GM23248 (cell line): ENCODE data around the gene GTF2IRD1. TPM values are rescaled to one million over a fixed set of nuclear protein-coding genes. Genes with fewer than 3 reads are reported as not detected.
"Not testable (repeated sequence)": the region's sequence is repeated elsewhere in the genome, so short reads cannot be mapped to it uniquely, and the experiment has no call there.

Experiments
- DNase-seq: peaks from one replicate; pipeline ENCODE4 v3.0.0-alpha.2; 2015
- H2AFZ ChIP-seq: fragments of 200-600 bp; sonication (generic); 2 replicates; pipeline ENCODE4 v1.6.1; 2016; ENCODE audit warnings: antibody characterized with exemption
- H3F3A ChIP-seq: fragments of 200-600 bp; sonication (generic); 2 replicates; pipeline ENCODE4 v1.6.1; 2016; ENCODE audit warnings: mild to moderate bottlenecking, antibody characterized with exemption, mixed run types; ENCODE audit not compliant: insufficient read depth
- H3K27ac ChIP-seq: fragments of 200-600 bp; sonication (generic); 2 replicates; pipeline ENCODE4 v1.5.1; 2016; ENCODE audit warnings: mild to moderate bottlenecking
- H3K27me3 ChIP-seq: fragments of 200-600 bp; sonication (generic); replicated peaks from 2 replicates; pipeline ENCODE4 v1.6.1; 2016; ENCODE audit warnings: mild to moderate bottlenecking; ENCODE audit not compliant: insufficient read depth
- H3K36me3 ChIP-seq: fragments of 200-600 bp; sonication (generic); 2 replicates; pipeline ENCODE4 v1.6.1; 2016; ENCODE audit warnings: low read depth, mild to moderate bottlenecking
- H3K4me1 ChIP-seq: fragments of 200-600 bp; sonication (generic); 2 replicates; pipeline ENCODE4 v1.6.1; 2016; ENCODE audit warnings: mild to moderate bottlenecking; ENCODE audit not compliant: insufficient read depth
- H3K4me2 ChIP-seq: fragments of 200-600 bp; sonication (generic); one replicate; pipeline ENCODE4 v1.6.1; 2016; ENCODE audit warnings: mild to moderate bottlenecking; ENCODE audit not compliant: unreplicated experiment
- H3K4me3 ChIP-seq: fragments of 200-600 bp; sonication (generic); 2 replicates; pipeline ENCODE4 v1.5.1; 2016; ENCODE audit warnings: mild to moderate bottlenecking
- H3K79me2 ChIP-seq: fragments of 200-600 bp; sonication (generic); 2 replicates; pipeline ENCODE4 v1.6.1; 2016; ENCODE audit warnings: mild to moderate bottlenecking; ENCODE audit not compliant: insufficient read depth
- H3K9ac ChIP-seq: fragments of 200-600 bp; sonication (generic); 2 replicates; pipeline ENCODE4 v1.6.1; 2016; ENCODE audit warnings: mild to moderate bottlenecking
- H3K9me2 ChIP-seq: fragments of 200-600 bp; sonication (generic); 2 replicates; pipeline ENCODE4 v1.6.1; 2016; ENCODE audit warnings: mixed run types, mild to moderate bottlenecking, moderate library complexity; ENCODE audit not compliant: insufficient read depth
- H3K9me3 ChIP-seq: fragments of 200-600 bp; sonication (generic); one replicate; pipeline ENCODE4 v1.6.1; 2017; ENCODE audit warnings: low read depth
- H4K20me1 ChIP-seq: fragments of 200-600 bp; sonication (generic); 2 replicates; pipeline ENCODE4 v1.6.0; 2016; ENCODE audit not compliant: insufficient read depth
- EZH2 ChIP-seq: fragments of 200-600 bp; sonication (generic); IDR thresholded peaks from 2 replicates; pipeline ENCODE4 v1.6.1; 2018; ENCODE audit warnings: antibody characterized with exemption, mild to moderate bottlenecking; ENCODE audit not compliant: insufficient read depth, poor library complexity, severe bottlenecking
- EZH2phosphoT487 ChIP-seq: fragments of 200-600 bp; sonication (generic); IDR thresholded peaks from 2 replicates; pipeline ENCODE4 v1.6.1; 2018; ENCODE audit warnings: antibody characterized with exemption, moderate library complexity, mild to moderate bottlenecking, low read depth; ENCODE audit not compliant: insufficient read depth
- whole genome bisulfite sequencing, 2 experiments: methylation state at CpG; one replicate each; pipeline ENCODE4 v1.1.6; 2015 to 2017; ENCODE audit warnings: low lambda C conversion rate in 2 of 2, low coverage in 1 of 2; ENCODE audit errors: missing lambda C conversion rate in 2 of 2; 5-methylcytosine and 5-hydroxymethylcytosine counted together
- in situ Hi-C: fragments of 300-500 bp; cut with MboI; formaldehyde crosslinking; loops from 2 replicates; pipeline ENCODE4 v1.15.0; 2020
- polyA plus RNA-seq: library from polyadenylated mRNA; unstranded; fragments of >200 nt; fragmentation: Nextera tagmentation; extraction: Ambion mirVana; gene quantifications from 2 replicates; pipeline ENCODE4 v1.2.1, GENCODE V29; 2016
- total RNA-seq: library from RNA; depleted of rRNA; stranded (reverse); fragments of >200 nt; shearing (Covaris generic); gene quantifications from 2 replicates; pipeline ENCODE4 v1.2.3, GENCODE V29; 2014

GTF2IRD1 gene
- total and polyA plus RNA-seq, 2 experiments from 2014 or later = 3.7 to 6.6 TPM

DNA sequence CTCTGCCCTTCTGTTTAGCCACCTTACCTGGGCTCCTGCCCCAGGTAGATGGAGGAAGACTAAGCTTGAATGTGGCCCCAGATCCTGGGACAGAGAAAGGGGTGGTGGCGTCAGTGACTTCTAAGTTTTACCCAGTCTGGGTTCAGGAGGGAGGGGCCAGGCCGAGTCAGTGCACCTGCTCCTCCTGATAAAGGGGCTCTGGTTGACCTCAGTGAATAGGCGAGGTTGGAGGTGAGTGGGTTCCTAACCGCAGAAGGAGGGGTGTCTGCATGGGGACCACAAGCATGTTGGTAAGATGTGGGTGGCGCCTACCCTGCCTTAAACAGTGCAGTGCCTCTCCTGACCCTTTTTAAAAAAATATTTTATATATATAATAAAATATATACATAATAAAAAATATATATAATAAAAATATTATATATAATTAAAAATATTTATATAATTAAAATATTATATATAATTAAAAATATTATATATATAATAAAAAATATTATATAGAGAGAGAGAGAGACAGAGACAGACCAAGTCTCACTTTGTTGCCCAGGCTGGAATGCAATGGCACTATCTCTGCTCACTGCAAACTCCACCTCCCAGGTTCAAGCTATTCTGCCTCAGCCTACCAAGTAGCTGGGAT, 106.5 kb downstream of the GTF2IRD1 start:
- no peaks in the 10 kb centered on the region for H3K36me3 ChIP-seq
- H3K27ac ChIP-seq = no peak overlapping the region
- in situ Hi-C loops = loop anchor here (5.0 kb wide), 1 partner anchor 138 kb away; no protein-coding TSS in a partner anchor

DNA sequence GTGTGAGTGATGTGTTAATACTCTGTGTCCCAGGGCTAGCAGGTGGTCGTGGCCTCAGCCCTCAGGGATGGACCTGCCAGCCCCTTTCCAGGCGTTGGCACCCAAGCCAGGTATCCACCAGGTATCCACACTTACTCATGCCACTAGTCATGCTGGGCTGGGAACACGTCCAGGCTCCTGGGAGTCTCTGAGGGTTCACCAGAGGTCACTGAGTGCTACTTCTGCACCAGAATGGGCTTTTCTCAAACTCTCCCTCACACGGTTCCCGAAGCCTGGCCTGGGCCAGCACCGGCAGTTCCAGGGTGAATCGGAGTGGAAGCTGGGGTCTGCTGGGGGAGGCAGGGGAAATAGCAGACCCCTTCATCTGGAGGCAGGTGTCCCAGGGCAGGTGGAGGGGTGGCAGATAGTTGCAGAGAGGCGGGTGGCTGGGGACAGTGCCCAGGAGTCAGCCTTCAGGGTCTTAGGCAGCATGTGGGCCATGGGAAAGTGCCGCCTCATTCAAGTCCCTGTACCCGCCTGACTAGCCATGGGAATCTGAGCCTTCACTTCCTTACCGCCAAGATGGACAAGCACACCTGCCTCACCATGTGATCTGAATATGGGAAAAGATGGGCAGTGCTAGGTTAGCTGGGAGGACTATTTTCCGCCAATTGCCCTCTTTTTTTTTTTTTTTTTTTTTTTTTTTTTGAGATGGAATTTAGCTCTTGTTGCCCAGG, 108.3 kb downstream of the GTF2IRD1 start:
- 95 to 97% methylated on average over 12 of the region's 12 CpGs for WGBS, 2 experiments
- TF ChIP-seq EZH2 (no peak), EZH2phosphoT487 (no peak)
- Histone ChIP-seq H3K36me3 (no peaks in the 10 kb centered on the region), H3K27ac (no peak overlapping the region), H3K27me3 (no peaks in the 10 kb centered on the region), H3K4me3 (no peak overlapping the region), H3K79me2 (no peaks in the 10 kb centered on the region), H3K9ac (no peak overlapping the region), H3K9me3 (no peaks in the 10 kb centered on the region), H3K4me2 (no peak overlapping the region), H3K4me1 (no peaks in the 10 kb centered on the region), H3K9me2 (no peaks in the 10 kb centered on the region), H4K20me1 (no peaks in the 10 kb centered on the region), H2AFZ (no peak overlapping the region), H3F3A (no peaks in the 10 kb centered on the region)
- in situ Hi-C loops = loop anchor here (5.0 kb wide), 1 partner anchor 140 kb away; no protein-coding TSS in a partner anchor
- no peak for DNase-seq

More for the DNA sequence above, 106.5 kb downstream of the GTF2IRD1 start:
- H3K4me1 ChIP-seq = no peaks in the 10 kb centered on the region
- H3K9me3 ChIP-seq = no peaks in the 10 kb centered on the region
- no peak for DNase-seq
- H3K79me2 ChIP-seq = no peaks in the 10 kb centered on the region
- no peak overlapping the region for H3K9ac ChIP-seq
- H2AFZ ChIP-seq = no peak overlapping the region
- H3K4me2 ChIP-seq = no peak overlapping the region
- no peaks in the 10 kb centered on the region for H3K9me2 ChIP-seq
- no peaks in the 10 kb centered on the region for H3F3A ChIP-seq
- whole genome bisulfite sequencing, 2 experiments = 96 to 98% methylated on average over 5 of the region's 5 CpGs
- H3K27me3 ChIP-seq = no peaks in the 10 kb centered on the region
- H4K20me1 ChIP-seq = no peaks in the 10 kb centered on the region
- TF ChIP-seq EZH2phosphoT487 (no peak), EZH2 (no peak)
- H3K4me3 ChIP-seq = no peak overlapping the region

DNA sequence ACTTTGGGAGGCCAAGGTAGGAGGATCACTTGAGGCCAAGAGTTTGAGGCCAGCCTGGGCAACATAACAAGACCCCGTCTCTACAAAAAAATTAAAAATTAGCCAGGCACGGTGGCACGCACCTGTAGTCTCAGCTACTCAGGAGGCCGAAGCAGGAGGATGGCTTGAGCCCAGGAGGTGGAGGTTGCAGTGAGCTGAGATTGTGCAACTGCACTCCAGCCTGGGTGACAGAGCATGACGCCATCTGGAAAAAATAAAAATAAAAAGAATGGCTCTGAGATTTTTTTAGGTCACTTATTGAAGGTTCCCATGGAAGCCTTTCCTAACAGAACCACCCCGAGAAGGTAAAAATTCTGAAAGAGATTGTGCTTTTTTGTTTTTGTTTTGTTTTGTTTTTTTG, 109.9 kb downstream of the GTF2IRD1 start:
- H3K4me2 ChIP-seq, DNase-seq, H3F3A ChIP-seq, H4K20me1 ChIP-seq, H3K4me3 ChIP-seq, H3K27ac ChIP-seq, H3K36me3 ChIP-seq, H2AFZ ChIP-seq, H3K9me2 ChIP-seq, H3K4me1 ChIP-seq, H3K9ac ChIP-seq, H3K9me3 ChIP-seq, H3K27me3 ChIP-seq, H3K79me2 ChIP-seq: not testable (repeated sequence)
- 67 to 81% methylated on average over 6 of the region's 6 CpGs for WGBS, 2 experiments
- in situ Hi-C loops = loop anchor here (5.0 kb wide), 1 partner anchor 141 kb away; no protein-coding TSS in a partner anchor

DNA sequence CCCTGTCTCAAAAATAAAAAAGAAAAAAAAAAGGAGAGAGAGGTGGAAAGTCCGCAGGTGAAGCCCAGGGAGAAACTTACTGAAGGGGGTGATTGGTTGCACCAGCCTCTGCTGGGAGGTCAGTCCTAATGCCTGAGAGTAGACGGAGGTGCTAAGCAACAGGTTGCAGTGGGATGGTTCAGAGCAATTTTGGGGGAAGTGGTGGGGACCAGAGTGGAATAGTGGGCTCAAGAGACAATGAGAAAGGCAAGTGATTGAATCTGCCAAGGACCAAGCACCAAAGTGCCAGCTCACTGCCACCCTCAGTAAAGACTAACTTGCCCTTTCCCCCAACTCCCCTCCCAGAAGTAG, 113.6 kb downstream of the GTF2IRD1 start:
- Histone ChIP-seq H3K36me3 (no peaks in the 10 kb centered on the region), H3K9ac (no peak overlapping the region), H3K27ac (no peak overlapping the region), H3K9me3 (no peaks in the 10 kb centered on the region), H3K79me2 (no peaks in the 10 kb centered on the region), H3K4me3 (no peak overlapping the region), H3F3A (no peaks in the 10 kb centered on the region), H2AFZ (no peak overlapping the region), H4K20me1 (no peaks in the 10 kb centered on the region), H3K27me3 (no peaks in the 10 kb centered on the region), H3K4me1 (no peaks in the 10 kb centered on the region), H3K4me2 (no peak overlapping the region), H3K9me2 (no peaks in the 10 kb centered on the region)
- WGBS, 2 experiments = 84 to 91% methylated on average over 2 of the region's 2 CpGs
- in situ Hi-C loops = no loop called here
- TF ChIP-seq EZH2phosphoT487 (no peak), EZH2 (no peak)
- no peak for DNase-seq
